Measurements from ENCODE around the gene TUFM.
"Not testable (repeated sequence)": the region's sequence is repeated elsewhere in the genome, so short reads cannot be mapped to it uniquely, and the experiment has no call there.

The TUFM gene

GRCh38 chr16:28875134-28876018 is 29.2 kb upstream of the TUFM start:
- DNase-seq (ENCODE audit: low read depth in 2 of 2, low spot score in 1 of 2), result no peak

- DNase-seq (ENCODE audit: low read depth in 2 of 2, low spot score in 1 of 2), result no peak
Observed at GRCh38 chr16:28874406-28874805, 28.3 kb upstream of the TUFM start.

- peak in 1 of 2 donors; percentile 29 for DNase-seq (ENCODE audit: low read depth in 2 of 2, low spot score in 1 of 2)
Observed at GRCh38 chr16:28873543-28874201, 27.5 kb upstream of the TUFM start.

- no peak for DNase-seq (ENCODE audit: low read depth in 2 of 2, low spot score in 1 of 2)
Observed at GRCh38 chr16:28872952-28873351, 26.8 kb upstream of the TUFM start.

GRCh38 chr16:28869201-28869600 is 23.1 kb upstream of the TUFM start:
- no peak for DNase-seq (ENCODE audit: low read depth in 2 of 2, low spot score in 1 of 2)

- not testable (repeated sequence) for DNase-seq (ENCODE audit: low read depth in 2 of 2, low spot score in 1 of 2)
Observed at GRCh38 chr16:28867646-28868045, 21.5 kb upstream of the TUFM start.

GRCh38 chr16:28867241-28867640 is 21.1 kb upstream of the TUFM start:
- DNase-seq (ENCODE audit: low read depth in 2 of 2, low spot score in 1 of 2), result no peak

GRCh38 chr16:28866454-28866804 is 20.3 kb upstream of the TUFM start:
- DNase-seq (ENCODE audit: low read depth in 2 of 2, low spot score in 1 of 2), result no peak

- no peak for DNase-seq (ENCODE audit: low read depth in 2 of 2, low spot score in 1 of 2)
Observed at GRCh38 chr16:28865722-28866453, 19.7 kb upstream of the TUFM start.

GRCh38 chr16:28865001-28865688 is 19.0 kb upstream of the TUFM start:
- no peak for DNase-seq (ENCODE audit: low read depth in 2 of 2, low spot score in 1 of 2)

- DNase-seq (ENCODE audit: low read depth in 2 of 2, low spot score in 1 of 2), result no peak
Observed at GRCh38 chr16:28863929-28864793, 18.0 kb upstream of the TUFM start.

- no peak for DNase-seq (ENCODE audit: low read depth in 2 of 2, low spot score in 1 of 2)
Observed at GRCh38 chr16:28859326-28859725, 13.2 kb upstream of the TUFM start.

- DNase-seq (ENCODE audit: low read depth in 2 of 2, low spot score in 1 of 2), result no peak
Observed at GRCh38 chr16:28858421-28858820, 12.3 kb upstream of the TUFM start.

GRCh38 chr16:28846933-28847273 is 755 bp upstream of the TUFM start:
- DNase-seq (ENCODE audit: low read depth in 2 of 2, low spot score in 1 of 2), result no peak

GRCh38 chr16:28845761-28846079 is 428 bp downstream of the TUFM start:
- DNase-seq (ENCODE audit: low read depth in 2 of 2, low spot score in 1 of 2), result no peak

GRCh38 chr16:28845293-28845692 is 855 bp downstream of the TUFM start:
- no peak for DNase-seq (ENCODE audit: low read depth in 2 of 2, low spot score in 1 of 2)

- no peak for DNase-seq (ENCODE audit: low read depth in 2 of 2, low spot score in 1 of 2)
Observed at GRCh38 chr16:28844226-28844885, 1.8 kb downstream of the TUFM start.

- DNase-seq (ENCODE audit: low read depth in 2 of 2, low spot score in 1 of 2), result no peak
Observed at GRCh38 chr16:28843766-28844165, 2.4 kb downstream of the TUFM start.

GRCh38 chr16:28842696-28843095 is 3.5 kb downstream of the TUFM start:
- DNase-seq (ENCODE audit: low read depth in 2 of 2, low spot score in 1 of 2), result no peak

- DNase-seq (ENCODE audit: low read depth in 2 of 2, low spot score in 1 of 2), result no peak
Observed at GRCh38 chr16:28839899-28840298, 6.2 kb downstream of the TUFM start.

All from stimulated activated CD8-positive, alpha-beta memory T cell treated with anti-CD3 and anti-CD28 coated beads, Interleukin-4, amount 100 ng/mL, for 1 hour (primary cell).